ENCODE data around the gene TRIM56. TPM values are rescaled to one million over a fixed set of nuclear protein-coding genes. Genes with fewer than 3 reads are reported as not detected.

The TRIM56 gene
- total and polyA plus RNA-seq, 9 of the 15 experiments (the other 6 are each of a cell fraction or from before 2014, with no cell fraction given) = 2.0 to 29.7 (median 11.6) TPM

GRCh38 chr7:101126651-101127459, 41.6 kb downstream of the TRIM56 start, which contains the start of gene SERPINE1 (continued):
- no peak for TF ChIP-seq ZNF253 (CRISPR knock-in tag; conservative IDR thresholded peaks at IDR 0.05)
- no peak for TF ChIP-seq TCF7L2 (IDR thresholded peaks at IDR 0.05; ENCODE audit: low read depth, low read length)
- TF ChIP-seq IRF1 (CRISPR knock-in tag; IDR thresholded peaks at IDR 0.05; ENCODE audit: borderline replicate concordance) = 0 out of 2 replicates have a peak, but pooled peaks have one; percentile 58
- no peak for TF ChIP-seq CTBP1 (IDR thresholded peaks at IDR 0.05; ENCODE audit: borderline replicate concordance)
- no peak for TF ChIP-seq ZBTB49 (CRISPR knock-in tag; IDR thresholded peaks at IDR 0.05; ENCODE audit: borderline replicate concordance)
- TF ChIP-seq CHAMP1 (IDR thresholded peaks at IDR 0.05) = no peak
- TF ChIP-seq NUFIP1 (IDR thresholded peaks at IDR 0.05; ENCODE audit: partially characterized antibody) = no peak
- no peak for TF ChIP-seq SFPQ (IDR thresholded peaks at IDR 0.05; ENCODE audit: low read depth, low read length)
- TF ChIP-seq ZNF512 (tag; IDR thresholded peaks at IDR 0.05) = no peak
- TF ChIP-seq FOXP1 (CRISPR knock-in tag; IDR thresholded peaks at IDR 0.05) = no peak
- TF ChIP-seq GATA2 (CRISPR knock-in tag; IDR thresholded peaks at IDR 0.05) = no peak
- no peak for TF ChIP-seq MCM2 (IDR thresholded peaks at IDR 0.05; ENCODE audit: low read depth)
- TF ChIP-seq PRDM10 (IDR thresholded peaks at IDR 0.05; ENCODE audit: partially characterized antibody) = no peak

Data from K562 (cell line).